Neural cell (in vitro differentiated cells): ENCODE measurements around the gene FAM204A.

ENCODE experiments used
- EZH2 ChIP-seq: fragments of 200-600, 300-800 bp; shearing (Covaris generic), sonication (generic); IDR thresholded peaks from 2 replicates; pipeline ENCODE4 v1.6.1; 2014; ENCODE audit warnings: antibody characterized with exemption, low read length, borderline replicate concordance, mild to moderate bottlenecking; ENCODE audit not compliant: insufficient read depth, poor library complexity, severe bottlenecking
- POLR2AphosphoS5 ChIP-seq: IDR thresholded peaks from 2 replicates; pipeline ENCODE4 v1.6.1; 2012
- TAF1 ChIP-seq: IDR thresholded peaks from 2 replicates; pipeline ENCODE4 v1.6.1; 2012; ENCODE audit warnings: low read depth
- TF ChIP-seq, protein P1 (sequence below): fragments of 450-650 bp; IDR thresholded peaks from 2 replicates; pipeline ENCODE4 v1.5.1; 2014; ENCODE audit warnings: antibody characterized with exemption, mild to moderate bottlenecking, moderate library complexity; ENCODE audit not compliant: poor library complexity, severe bottlenecking

DNA sequence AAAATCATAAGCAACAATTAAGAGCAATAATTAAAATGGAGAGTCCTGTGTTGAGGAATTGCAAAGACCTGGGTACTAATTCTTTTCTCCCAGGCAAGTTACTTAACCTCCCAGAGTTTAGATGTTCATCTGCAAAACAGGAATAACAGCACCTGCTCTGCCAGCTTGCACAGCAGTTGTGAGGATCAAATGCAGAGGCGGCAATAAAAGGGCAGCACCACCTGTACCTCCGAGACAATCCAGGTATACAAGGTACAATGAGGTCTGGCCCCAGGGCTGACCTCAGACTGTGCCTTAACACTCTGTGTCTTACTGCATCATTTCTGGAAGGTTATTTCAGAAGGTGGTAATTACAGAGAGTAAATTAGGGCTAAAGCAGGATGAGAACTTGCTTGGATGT, 14.5 kb upstream of the FAM204A start:
- TF ChIP-seq, protein P1, sequence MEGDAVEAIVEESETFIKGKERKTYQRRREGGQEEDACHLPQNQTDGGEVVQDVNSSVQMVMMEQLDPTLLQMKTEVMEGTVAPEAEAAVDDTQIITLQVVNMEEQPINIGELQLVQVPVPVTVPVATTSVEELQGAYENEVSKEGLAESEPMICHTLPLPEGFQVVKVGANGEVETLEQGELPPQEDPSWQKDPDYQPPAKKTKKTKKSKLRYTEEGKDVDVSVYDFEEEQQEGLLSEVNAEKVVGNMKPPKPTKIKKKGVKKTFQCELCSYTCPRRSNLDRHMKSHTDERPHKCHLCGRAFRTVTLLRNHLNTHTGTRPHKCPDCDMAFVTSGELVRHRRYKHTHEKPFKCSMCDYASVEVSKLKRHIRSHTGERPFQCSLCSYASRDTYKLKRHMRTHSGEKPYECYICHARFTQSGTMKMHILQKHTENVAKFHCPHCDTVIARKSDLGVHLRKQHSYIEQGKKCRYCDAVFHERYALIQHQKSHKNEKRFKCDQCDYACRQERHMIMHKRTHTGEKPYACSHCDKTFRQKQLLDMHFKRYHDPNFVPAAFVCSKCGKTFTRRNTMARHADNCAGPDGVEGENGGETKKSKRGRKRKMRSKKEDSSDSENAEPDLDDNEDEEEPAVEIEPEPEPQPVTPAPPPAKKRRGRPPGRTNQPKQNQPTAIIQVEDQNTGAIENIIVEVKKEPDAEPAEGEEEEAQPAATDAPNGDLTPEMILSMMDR: no peak
- TF ChIP-seq EZH2: no peak
- no peak for TF ChIP-seq POLR2AphosphoS5
- no peak for TF ChIP-seq TAF1
